Ishikawa (cell line): ENCODE data around the gene KRTAP10-5.

ENCODE experiments used
- CEBPB ChIP-seq: IDR thresholded peaks from 2 replicates; pipeline ENCODE4 v1.6.1; 2012
- EP300 ChIP-seq: IDR thresholded peaks from 2 replicates; pipeline ENCODE4 v1.6.1; 2012; ENCODE audit warnings: borderline replicate concordance
- FOXM1 ChIP-seq: IDR thresholded peaks from 2 replicates; pipeline ENCODE4 v1.6.1; 2012; ENCODE audit warnings: low read depth, borderline replicate concordance
- MAX ChIP-seq: IDR thresholded peaks from 2 replicates; pipeline ENCODE4 v1.6.1; 2012
- REST ChIP-seq: IDR thresholded peaks from 2 replicates; pipeline ENCODE4 v1.6.1; 2012; ENCODE audit warnings: low read depth, mild to moderate bottlenecking
- TAF1 ChIP-seq: IDR thresholded peaks from 2 replicates; pipeline ENCODE4 v1.6.1; 2012; ENCODE audit warnings: low read depth, mild to moderate bottlenecking
- TCF12 ChIP-seq: IDR thresholded peaks from 2 replicates; pipeline ENCODE4 v1.6.1; 2012; ENCODE audit warnings: low read depth
- TEAD4 ChIP-seq: IDR thresholded peaks from 2 replicates; pipeline ENCODE4 v1.6.1; 2012

- TF ChIP-seq REST (no peak), MAX (no peak), FOXM1 (no peak), TCF12 (no peak), EP300 (no peak), TEAD4 (no peak), CEBPB (no peak), TAF1 (no peak)
Measured at GRCh38 chr21:44619886-44620285, 39.5 kb upstream of the KRTAP10-5 start.
